ENCODE data around the gene DRD4. TPM values are rescaled to one million over a fixed set of nuclear protein-coding genes. Genes with fewer than 3 reads are reported as not detected.

DRD4 gene
- total and polyA plus RNA-seq, 2 experiments from 2014 or later = 1.1 TPM; not detected in 1

- DNase-seq (ENCODE audit: low spot score) = no peak
- no peaks in the 10 kb centered on the region for H3K27me3 ChIP-seq
- no peaks in the 10 kb centered on the region for H3K9me3 ChIP-seq (ENCODE audit: low read depth)
- WGBS (ENCODE audit: low lambda C conversion rate, missing lambda C conversion rate) = 91% methylated on average over 19 of the region's 19 CpGs
- H3K27ac ChIP-seq = no peak overlapping the region
- H3K79me2 ChIP-seq = peaks cover 8% of the 10 kb centered on the region
- H3K4me2 ChIP-seq = no peak overlapping the region
- no peaks in the 10 kb centered on the region for H3K36me3 ChIP-seq (replicated peaks; ENCODE audit: insufficient read depth, low read depth)
- H2AFZ ChIP-seq = no peak overlapping the region
- TF ChIP-seq EZH2phosphoT487 (IDR thresholded peaks at IDR 0.05; ENCODE audit: low read depth, severe bottlenecking, unreplicated experiment) (no peak), CTCF (IDR thresholded peaks at IDR 0.05; ENCODE audit: poor library complexity) (no peak), EZH2 (IDR thresholded peaks at IDR 0.05; ENCODE audit: borderline replicate concordance) (no peak)
- no peaks in the 10 kb centered on the region for H3K4me1 ChIP-seq (ENCODE audit: insufficient read depth)
- no peaks in the 10 kb centered on the region for H3K9me2 ChIP-seq (replicated peaks; ENCODE audit: insufficient read depth)
- H3K4me3 ChIP-seq = no peak overlapping the region
- no peaks in the 10 kb centered on the region for H4K20me1 ChIP-seq (ENCODE audit: insufficient read depth, poor library complexity, severe bottlenecking)
Observed at GRCh38 chr11:660681-661444, 23.8 kb downstream of the DRD4 start.

DNA sequence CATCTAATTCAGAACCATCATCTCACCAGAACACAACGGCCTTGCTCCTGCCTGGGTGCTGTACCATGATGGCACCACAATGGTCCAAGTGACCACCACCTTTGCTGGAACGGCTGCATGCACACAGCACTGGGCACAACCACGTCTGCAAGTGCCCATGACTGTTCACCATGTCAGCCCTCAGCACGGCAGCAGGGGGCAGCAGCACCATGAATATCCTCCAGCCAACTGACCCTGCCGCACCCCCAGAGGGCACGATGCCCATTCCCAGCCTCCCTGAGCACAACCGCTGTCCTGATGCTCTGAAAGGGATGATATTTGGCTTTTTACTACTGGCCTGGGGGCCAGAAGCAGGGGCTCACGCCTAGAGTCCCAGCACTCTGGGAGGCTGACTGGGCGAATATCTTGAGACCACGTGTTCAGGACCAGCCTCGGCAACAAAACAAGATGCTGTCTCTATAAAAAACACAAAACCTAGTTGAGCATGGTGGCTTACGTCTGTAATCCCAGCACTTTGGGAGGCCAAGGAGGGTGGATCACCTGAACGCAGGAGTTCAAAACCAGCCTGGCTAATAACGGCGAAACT lies 25.7 kb downstream of the DRD4 start:
- Histone ChIP-seq H3K27me3 (no peaks in the 10 kb centered on the region), H3K9me3 (ENCODE audit: low read depth) (no peaks in the 10 kb centered on the region), H3K4me2 (no peak overlapping the region), H4K20me1 (ENCODE audit: insufficient read depth, poor library complexity, severe bottlenecking) (no peaks in the 10 kb centered on the region), H3K9me2 (replicated peaks; ENCODE audit: insufficient read depth) (no peaks in the 10 kb centered on the region), H3K4me1 (ENCODE audit: insufficient read depth) (no peaks in the 10 kb centered on the region), H3K27ac (no peak overlapping the region), H2AFZ (no peak overlapping the region), H3K4me3 (no peak overlapping the region), H3K79me2 (peaks cover 8% of the 10 kb centered on the region), H3K36me3 (replicated peaks; ENCODE audit: insufficient read depth, low read depth) (no peaks in the 10 kb centered on the region)
- DNase-seq (ENCODE audit: low spot score) = peak; percentile 68
- no peak for TF ChIP-seq EZH2phosphoT487 (IDR thresholded peaks at IDR 0.05; ENCODE audit: low read depth, severe bottlenecking, unreplicated experiment)
- no peak for TF ChIP-seq EZH2 (IDR thresholded peaks at IDR 0.05; ENCODE audit: borderline replicate concordance)
- TF ChIP-seq CTCF (IDR thresholded peaks at IDR 0.05; ENCODE audit: poor library complexity) = peak; percentile 62
- 77% methylated on average over 15 of the region's 15 CpGs for WGBS (ENCODE audit: low lambda C conversion rate, missing lambda C conversion rate)

GRCh38 chr11:665062-665703 lies 28.1 kb downstream of the DRD4 start:
- H3K4me3 ChIP-seq = no peak overlapping the region
- H3K27ac ChIP-seq = peak overlapping the region; percentile 53
- WGBS (ENCODE audit: low lambda C conversion rate, missing lambda C conversion rate) = 83% methylated on average over 14 of the region's 15 CpGs
- TF ChIP-seq CTCF (IDR thresholded peaks at IDR 0.05; ENCODE audit: poor library complexity) = no peak
- TF ChIP-seq EZH2 (IDR thresholded peaks at IDR 0.05; ENCODE audit: borderline replicate concordance) = no peak
- TF ChIP-seq EZH2phosphoT487 (IDR thresholded peaks at IDR 0.05; ENCODE audit: low read depth, severe bottlenecking, unreplicated experiment) = no peak
- H2AFZ ChIP-seq = no peak overlapping the region
- H3K9me3 ChIP-seq (ENCODE audit: low read depth) = no peaks in the 10 kb centered on the region
- no peaks in the 10 kb centered on the region for H4K20me1 ChIP-seq (ENCODE audit: insufficient read depth, poor library complexity, severe bottlenecking)
- H3K9me2 ChIP-seq (replicated peaks; ENCODE audit: insufficient read depth) = no peaks in the 10 kb centered on the region
- no peaks in the 10 kb centered on the region for H3K27me3 ChIP-seq
- DNase-seq (ENCODE audit: low spot score) = peak; percentile 61
- no peaks in the 10 kb centered on the region for H3K36me3 ChIP-seq (replicated peaks; ENCODE audit: insufficient read depth, low read depth)
- no peaks in the 10 kb centered on the region for H3K4me1 ChIP-seq (ENCODE audit: insufficient read depth)
- H3K79me2 ChIP-seq = peaks cover 8% of the 10 kb centered on the region
- H3K4me2 ChIP-seq = no peak overlapping the region
